Fibroblast of mammary gland (primary cell): ENCODE measurements around the gene LRRC27.
"Not testable (repeated sequence)": the region's sequence is repeated elsewhere in the genome, so short reads cannot be mapped to it uniquely, and the experiment has no call there.

Experiments
- DNase-seq: peaks from one replicate; pipeline ENCODE4 v3.0.0-alpha.2; 2010; ENCODE audit warnings: low read depth
- H3K4me3 ChIP-seq: 2 replicates; pipeline ENCODE4 v1.5.1; 2011; ENCODE audit warnings: low read depth, mild to moderate bottlenecking, low read length, moderate library complexity; ENCODE audit not compliant: control insufficient read depth
- TF ChIP-seq, protein P1 (sequence below): conservative IDR thresholded peaks from 2 replicates; pipeline ENCODE4 v1.5.1; 2011; ENCODE audit warnings: low read depth, low read length, inconsistent platforms; ENCODE audit not compliant: control insufficient read depth, insufficient read depth

LRRC27 gene

DNA sequence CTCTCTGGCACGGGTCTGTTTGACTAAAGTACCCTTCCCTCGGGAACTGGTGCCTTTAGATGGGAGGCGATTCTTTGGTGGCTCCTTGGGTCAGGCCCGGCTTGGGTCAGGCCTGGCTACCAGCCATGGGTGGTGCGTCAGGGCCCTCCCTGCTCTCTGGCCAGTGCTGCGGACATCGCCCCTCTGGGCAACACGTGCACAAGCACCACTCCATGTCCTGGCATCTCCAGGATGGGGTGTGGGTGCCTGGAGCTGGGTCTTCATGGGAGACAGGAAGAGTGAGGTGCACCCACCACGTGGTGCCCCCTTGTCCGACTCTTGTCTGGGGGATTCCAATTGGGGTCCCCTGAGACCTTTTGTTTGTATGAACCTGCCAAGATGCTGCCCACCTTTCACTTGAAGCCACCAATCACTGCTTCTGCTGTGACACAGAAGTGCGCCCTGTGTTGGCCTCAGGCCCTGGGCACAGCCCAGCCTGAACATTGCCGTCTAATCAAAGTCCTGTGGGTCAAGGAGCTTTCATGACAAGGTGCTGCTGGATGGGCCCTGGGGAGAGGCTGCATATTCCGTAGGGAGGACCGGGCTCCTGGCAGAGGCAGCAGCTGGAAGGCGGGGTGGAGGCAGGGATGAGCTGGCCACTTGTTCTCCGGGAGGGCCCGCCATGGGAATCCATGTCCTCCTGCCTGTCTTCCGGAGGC, 53.9 kb downstream of the LRRC27 start:
- DNase-seq = no peak
- H3K4me3 ChIP-seq = no peak overlapping the region
- TF ChIP-seq, protein P1, sequence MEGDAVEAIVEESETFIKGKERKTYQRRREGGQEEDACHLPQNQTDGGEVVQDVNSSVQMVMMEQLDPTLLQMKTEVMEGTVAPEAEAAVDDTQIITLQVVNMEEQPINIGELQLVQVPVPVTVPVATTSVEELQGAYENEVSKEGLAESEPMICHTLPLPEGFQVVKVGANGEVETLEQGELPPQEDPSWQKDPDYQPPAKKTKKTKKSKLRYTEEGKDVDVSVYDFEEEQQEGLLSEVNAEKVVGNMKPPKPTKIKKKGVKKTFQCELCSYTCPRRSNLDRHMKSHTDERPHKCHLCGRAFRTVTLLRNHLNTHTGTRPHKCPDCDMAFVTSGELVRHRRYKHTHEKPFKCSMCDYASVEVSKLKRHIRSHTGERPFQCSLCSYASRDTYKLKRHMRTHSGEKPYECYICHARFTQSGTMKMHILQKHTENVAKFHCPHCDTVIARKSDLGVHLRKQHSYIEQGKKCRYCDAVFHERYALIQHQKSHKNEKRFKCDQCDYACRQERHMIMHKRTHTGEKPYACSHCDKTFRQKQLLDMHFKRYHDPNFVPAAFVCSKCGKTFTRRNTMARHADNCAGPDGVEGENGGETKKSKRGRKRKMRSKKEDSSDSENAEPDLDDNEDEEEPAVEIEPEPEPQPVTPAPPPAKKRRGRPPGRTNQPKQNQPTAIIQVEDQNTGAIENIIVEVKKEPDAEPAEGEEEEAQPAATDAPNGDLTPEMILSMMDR = no peak

DNA sequence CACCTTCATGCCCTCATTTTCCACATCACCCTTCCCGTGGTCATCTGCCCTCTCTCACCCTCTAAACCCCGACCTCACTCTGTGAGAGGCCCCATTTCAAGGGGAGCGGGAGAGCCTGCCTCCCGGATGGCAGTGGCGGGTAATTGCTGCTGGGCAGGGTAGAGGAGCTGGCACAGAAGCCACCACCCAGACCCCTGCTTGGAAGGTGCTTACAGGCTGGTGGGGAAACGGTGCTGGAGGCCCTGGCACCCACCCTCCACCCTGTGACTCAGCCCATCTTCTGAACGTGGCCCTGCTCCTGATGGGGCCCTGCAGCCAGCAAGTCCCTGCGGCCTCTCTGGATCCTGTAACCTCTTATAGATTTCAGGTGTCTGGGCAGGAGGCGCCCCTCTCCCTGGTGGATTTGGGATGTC, 54.4 kb downstream of the LRRC27 start:
- no peak overlapping the region for H3K4me3 ChIP-seq
- TF ChIP-seq, protein P1 = no peak
- no peak for DNase-seq

DNA sequence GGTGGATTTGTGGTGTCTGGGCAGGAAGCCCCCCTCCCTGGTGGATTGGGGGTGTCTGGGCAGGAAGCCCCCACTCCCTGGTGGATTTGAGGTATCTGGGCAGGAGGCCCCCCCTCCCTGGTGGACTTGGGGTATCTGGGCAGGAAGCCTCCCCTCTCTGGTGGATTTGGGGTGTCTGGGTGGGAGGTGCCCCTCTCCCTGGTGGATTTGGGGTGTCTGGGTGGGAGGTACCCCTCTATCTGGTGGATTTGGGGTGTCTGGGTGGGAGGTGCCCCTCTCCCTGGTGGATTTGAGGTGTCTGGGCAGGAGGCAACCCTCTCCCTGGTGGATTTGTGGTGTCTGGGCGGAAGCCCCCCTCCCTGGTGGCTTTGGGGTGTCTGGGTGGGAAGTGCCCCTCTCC, 54.9 kb downstream of the LRRC27 start:
- DNase-seq, H3K4me3 ChIP-seq: not testable (repeated sequence)

DNA sequence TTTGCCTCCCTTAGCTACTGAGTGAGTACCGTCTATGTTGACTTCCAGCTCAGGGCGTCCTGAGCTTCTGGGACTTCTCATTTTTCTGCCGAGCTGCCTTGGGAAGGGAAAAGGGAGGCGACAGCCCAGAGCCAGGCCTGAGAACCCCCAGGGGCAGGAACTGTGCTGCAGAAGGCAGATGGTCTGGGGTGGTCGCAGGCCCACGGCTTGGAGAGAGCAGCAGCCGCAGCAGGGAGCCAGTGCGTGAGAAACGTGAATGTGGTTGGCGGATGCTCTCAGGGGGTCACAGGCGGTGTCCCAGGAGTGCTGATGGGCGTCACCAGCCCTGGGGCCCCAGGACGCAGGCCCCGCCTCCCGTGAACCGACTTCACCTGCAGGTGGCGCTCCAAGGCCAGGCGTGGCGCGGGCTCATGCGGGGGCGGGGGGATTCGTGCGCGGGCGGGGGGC, 55.8 kb downstream of the LRRC27 start:
- TF ChIP-seq, protein P1 = peak; percentile 39
- H3K4me3 ChIP-seq = no peak overlapping the region
- peak; percentile 38 for DNase-seq

DNA sequence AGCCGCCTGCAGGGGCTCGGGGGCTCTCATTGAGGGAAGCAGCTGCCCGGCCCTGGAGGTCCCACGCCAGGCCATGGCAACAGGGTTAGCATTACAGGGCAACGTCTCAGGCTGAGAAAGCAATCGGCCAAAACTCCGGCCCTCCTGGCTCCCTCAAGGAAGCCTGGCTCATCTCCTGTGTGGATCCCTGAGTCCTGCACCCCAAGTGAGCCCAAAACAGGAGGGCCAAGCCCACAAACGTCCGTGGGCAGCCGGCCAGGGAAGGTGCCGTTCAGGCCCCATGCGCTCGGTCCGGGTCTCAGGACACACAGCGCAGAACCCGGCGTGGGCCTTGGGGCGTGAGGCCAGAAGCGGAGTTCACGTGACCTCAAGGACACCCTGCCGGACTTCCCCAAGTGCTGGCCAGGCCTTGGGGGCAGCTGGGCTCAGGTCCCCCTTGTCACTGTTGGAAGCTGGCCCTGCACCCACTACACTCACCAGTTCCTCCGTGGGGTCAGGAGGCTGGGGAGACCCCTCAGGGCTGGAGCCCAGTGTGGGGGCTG, 57.0 kb downstream of the LRRC27 start:
- TF ChIP-seq, protein P1 = no peak
- H3K4me3 ChIP-seq = no peak overlapping the region
- DNase-seq = peak; percentile 14

DNA sequence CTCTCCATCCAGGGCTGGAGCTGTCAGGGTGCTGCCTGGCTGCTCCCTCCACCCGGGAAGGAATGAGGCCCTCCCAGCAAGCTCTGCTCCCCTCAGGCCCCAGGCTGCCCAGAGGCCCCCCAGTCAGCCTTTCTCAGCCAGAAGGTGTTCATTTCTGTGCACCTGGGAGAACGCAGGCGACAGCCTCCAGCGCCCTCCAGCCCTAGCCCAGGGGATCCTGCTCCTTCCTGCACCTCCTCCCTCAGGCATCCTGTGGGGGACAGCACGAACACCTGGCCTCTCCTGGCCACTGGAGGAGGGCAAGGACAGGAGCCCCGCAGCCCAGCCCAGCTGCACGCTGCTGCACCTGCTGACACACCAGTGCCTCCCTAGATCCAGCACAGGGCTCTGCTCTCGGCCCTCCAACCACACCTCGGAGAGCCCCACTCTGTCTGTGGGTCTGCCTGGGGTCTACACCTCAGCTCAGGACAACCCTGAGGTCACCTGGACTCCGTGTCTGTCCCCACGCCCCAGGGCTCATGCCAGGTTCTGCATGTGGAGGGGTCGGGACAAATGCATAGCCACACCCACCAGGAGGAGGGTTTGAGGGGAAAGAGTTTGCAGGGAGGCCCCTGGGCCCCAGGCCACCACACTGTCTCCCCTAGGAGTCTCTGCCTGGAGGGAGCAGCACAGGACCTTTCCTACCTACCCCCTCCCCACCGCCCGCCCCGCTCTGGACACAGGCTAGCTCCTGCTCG, 57.6 kb downstream of the LRRC27 start:
- TF ChIP-seq, protein P1 = no peak
- H3K4me3 ChIP-seq = no peak overlapping the region
- DNase-seq = no peak
